ENCODE measurements around the gene WBP2NL. TPM values are rescaled to one million over a fixed set of nuclear protein-coding genes. Genes with fewer than 3 reads are reported as not detected.

WBP2NL gene
- polyA plus RNA-seq, 2 of the 4 experiments (the other 2 are of a cell fraction) = 0.10 to 0.14 TPM

- Histone ChIP-seq H3K9me3 (no peaks in the 10 kb centered on the region), H3K27ac (no peak overlapping the region), H3K4me3 (no peak overlapping the region), H3K4me1 (no peaks in the 10 kb centered on the region), H3K4me2 (no peak overlapping the region)
- WGBS (ENCODE audit: missing lambda C conversion rate) = 7% methylated on average over 1 of the region's 1 CpG
- ChIA-PET POLR2A (no interaction called here), CTCF (interaction anchor here (0.6 to 1.2 kb wide), 3 partner anchors 51 to 68 kb away, joined by 3 to 4 read pairs (median 3); no protein-coding TSS in a partner anchor)
- no peak for DNase-seq (ENCODE audit: low read depth in 1 of 2, low spot score in 1 of 2)
- ATAC-seq = no peak
- TF ChIP-seq ZC3H11A (IDR thresholded peaks at IDR 0.05) (no peak), BHLHE40 (IDR thresholded peaks at IDR 0.05; ENCODE audit: low read depth, low read length) (no peak), HEYL (CRISPR knock-in tag; IDR thresholded peaks at IDR 0.05) (no peak), EHMT2 (IDR thresholded peaks at IDR 0.05; ENCODE audit: low read depth) (no peak), E2F6 (IDR thresholded peaks at IDR 0.05; ENCODE audit: borderline replicate concordance, low read depth) (no peak), PHF8 (IDR thresholded peaks at IDR 0.05; ENCODE audit: borderline replicate concordance, low read depth) (no peak), ZFP36 (IDR thresholded peaks at IDR 0.05; ENCODE audit: borderline replicate concordance, partially characterized antibody) (no peak), HOXB13 (CRISPR knock-in tag; IDR thresholded peaks at IDR 0.05; ENCODE audit: low read depth) (no peak), HOXB5 (CRISPR knock-in tag; IDR thresholded peaks at IDR 0.05) (no peak), ZNF302 (CRISPR knock-in tag; IDR thresholded peaks at IDR 0.05) (no peak), CHD4 (IDR thresholded peaks at IDR 0.05; ENCODE audit: borderline replicate concordance) (no peak), NR3C1 (IDR thresholded peaks at IDR 0.05) (no peak), KDM1A (IDR thresholded peaks at IDR 0.05; ENCODE audit: low read depth) (no peak), ATOH8 (CRISPR knock-in tag; IDR thresholded peaks at IDR 0.05; ENCODE audit: low read depth) (no peak)
- no peak for FAIRE-seq
These were observed 26.8 kb downstream of the WBP2NL start for GRCh38 chr22:42025421-42025820.

- TF ChIP-seq CBX2 (IDR thresholded peaks at IDR 0.05; ENCODE audit: borderline replicate concordance, low read depth) = no peak
- no peak for TF ChIP-seq TFCP2L1 (CRISPR knock-in tag; IDR thresholded peaks at IDR 0.05)
- TF ChIP-seq MAZ (IDR thresholded peaks at IDR 0.05; ENCODE audit: borderline replicate concordance, low read depth, low read length) = no peak
- TF ChIP-seq ATOH8 (CRISPR knock-in tag; IDR thresholded peaks at IDR 0.05; ENCODE audit: low read depth) = no peak
- TF ChIP-seq KDM5A (IDR thresholded peaks at IDR 0.05) = no peak
- TF ChIP-seq CBX8 (IDR thresholded peaks at IDR 0.05) = no peak
- no peak for TF ChIP-seq SMC3 (IDR thresholded peaks at IDR 0.05)
- TF ChIP-seq HOXB5 (CRISPR knock-in tag; IDR thresholded peaks at IDR 0.05) = no peak
- TF ChIP-seq BHLHE40 (IDR thresholded peaks at IDR 0.05; ENCODE audit: low read depth, low read length) = no peak
- TF ChIP-seq RCOR1 (IDR thresholded peaks at IDR 0.05; ENCODE audit: low read depth, low read length) = no peak
These were observed 28.1 kb downstream of the WBP2NL start for GRCh38 chr22:42026705-42027104.

More at GRCh38 chr22:42026705-42027104, 28.1 kb downstream of the WBP2NL start:
- H3K27ac ChIP-seq = no peak overlapping the region
- WGBS (ENCODE audit: missing lambda C conversion rate) = 87% methylated on average over 6 of the region's 10 CpGs
- no peaks in the 10 kb centered on the region for H3K4me1 ChIP-seq
- no peak overlapping the region for H3K4me2 ChIP-seq
- CTCF ChIA-PET = no interaction called here
- DNase-seq (ENCODE audit: low read depth in 1 of 2, low spot score in 1 of 2) (no peak), FAIRE-seq (no peak), ATAC-seq (no peak)
- H3K9me3 ChIP-seq = no peaks in the 10 kb centered on the region
- POLR2A ChIA-PET = no interaction called here
- no peak overlapping the region for H3K4me3 ChIP-seq

All from A549 (cell line).